Psoas muscle (tissue), 8 donors: ENCODE results near the gene TBPL2. TPM values are rescaled to one million over a fixed set of nuclear protein-coding genes. Genes with fewer than 3 reads are reported as not detected.
"Not testable (repeated sequence)": the region's sequence is repeated elsewhere in the genome, so short reads cannot be mapped to it uniquely, and the experiment has no call there.

ENCODE experiments used
- ATAC-seq, 4 donors: fragments of 200-7000 bp; cut with Tn5 transposase; one replicate each; pipeline ENCODE4 v1.9.1; 2020; ENCODE audit warnings: moderate library complexity in 3 of 4, mild to moderate bottlenecking in 2 of 4
- DNase-seq, 2 donors: peaks; one replicate each; pipeline ENCODE4 v3.0.0-alpha.2; 2020
- H3K27ac ChIP-seq: fragments of 200-600 bp; one replicate; pipeline ENCODE4 v1.8.0; 2022
- H3K27me3 ChIP-seq, 3 donors: fragments of 200-600 bp in 1 of 3; one replicate each; pipeline versions ENCODE4 v1.6.1 to v1.8.0; 2013 to 2022; ENCODE audit warnings: low read length in 2 of 3, mild to moderate bottlenecking in 2 of 3, moderate library complexity in 1 of 3; ENCODE audit not compliant: insufficient read depth in 3 of 3
- H3K36me3 ChIP-seq, 2 donors: fragments of 200-600 bp in 1 of 2; one replicate each; pipeline versions ENCODE4 v1.6.1 to v1.8.0; 2013 to 2022; ENCODE audit warnings: low read depth in 1 of 2, mild to moderate bottlenecking in 1 of 2, moderate library complexity in 1 of 2; ENCODE audit not compliant: insufficient read depth in 1 of 2
- H3K4me1 ChIP-seq: fragments of 200-600 bp; one replicate; pipeline ENCODE4 v1.8.0; 2022
- H3K4me3 ChIP-seq: fragments of 200-600 bp; one replicate; pipeline ENCODE4 v1.8.0; 2022; ENCODE audit warnings: mild to moderate bottlenecking
- H3K9me3 ChIP-seq: fragments of 200-600 bp; one replicate; pipeline ENCODE4 v1.8.0; 2022
- CTCF ChIP-seq: fragments of 200-600 bp; IDR thresholded peaks from one replicate; pipeline ENCODE4 v1.8.0; 2022; ENCODE audit warnings: antibody characterized with exemption
- WGBS, 3 donors: extraction: QIAGEN DNeasy Blood & Tissue Kit; methylation state at CpG; one replicate each; pipeline versions ENCODE4 v1.1.6 to v1.1.7; 2013; 5-methylcytosine and 5-hydroxymethylcytosine counted together
- intact Hi-C, 2 donors: fragments of 100-400 bp; cut with DNase I; formaldehyde crosslinking; loops; one replicate each; pipeline versions ENCODE4 v1.11.0 to v1.14.2; 2022
- polyA plus RNA-seq, 3 donors: library from polyadenylated mRNA; stranded (reverse); fragments of 200-250 nt; gene quantifications; one replicate each; pipeline ENCODE4 v1.2.3, GENCODE V29; 2013
- total RNA-seq, 4 donors: library from RNA; stranded (reverse); fragmentation: NEBNext Ultra II Directional in 2 of 4; extraction: Animal tissue kit (Norgen Biotek cat#: 25700) in 2 of 4; gene quantifications; one replicate each; pipeline versions ENCODE4 v1.2.1 to v1.2.4, GENCODE V29; 2021 to 2023
- donor health status: healthy with polysubstance abuse.
- donor health status: DM: no; HTN: no; CAD: no; lungs with moderate emphysema.
- donor health status: Bipolar disorder and iron deficiency.
- donor health status: healthy.
- donor health status: DM: yes; HTN: yes; CAD: no.
- donor health status: DM: no; HTN: no; CAD: no.
- donor health status: DM: no; HTN: no; CAD: no.
- donor health status: DM: yes; HTN: yes; CAD: no.

TBPL2 gene
- total and polyA plus RNA-seq, 7 donors = not detected

GRCh38 chr14:55386037-55386808 is 54.2 kb downstream of the TBPL2 start:
- DNase-seq (no peak), ATAC-seq (no peak)
- peaks cover 57% of the 10 kb centered on the region for H3K4me1 ChIP-seq
- peak overlapping the region; percentile 84 for H3K27ac ChIP-seq
- H3K9me3 ChIP-seq = no peaks in the 10 kb centered on the region
- H3K27me3 ChIP-seq = no peaks in the 10 kb centered on the region
- no peak overlapping the region for H3K4me3 ChIP-seq
- H3K36me3 ChIP-seq = peaks cover 2 to 58% of the 10 kb centered on the region in 2 donors
- WGBS, 3 donors = 76 to 87% (median 85%) methylated on average over 6 of the region's 6 CpGs
- TF ChIP-seq CTCF = no peak
- intact Hi-C loops = no loop called here

- Histone ChIP-seq H3K9me3 (no peaks in the 10 kb centered on the region), H3K27me3 (no peaks in the 10 kb centered on the region), H3K4me3 (no peak overlapping the region), H3K36me3 (peaks cover 2 to 62% of the 10 kb centered on the region in 2 donors), H3K27ac (peak overlapping the region; percentile 84), H3K4me1 (peaks cover 55% of the 10 kb centered on the region)
- ATAC-seq (peak in 1 of 4 donors; percentile 21), DNase-seq (no peak)
- TF ChIP-seq CTCF = no peak
- 21 to 38% (median 28%) methylated on average over 3 of the region's 3 CpGs for WGBS, 3 donors
- intact Hi-C loops = no loop called here
These were observed 55.9 kb downstream of the TBPL2 start for GRCh38 chr14:55384536-55384935.

- Histone ChIP-seq H3K9me3 (no peaks in the 10 kb centered on the region), H3K4me1 (peaks cover 46% of the 10 kb centered on the region), H3K27ac (peak overlapping the region; percentile 84), H3K27me3 (no peaks in the 10 kb centered on the region), H3K36me3 (peaks cover 2 to 64% of the 10 kb centered on the region in 2 donors), H3K4me3 (no peak overlapping the region)
- ATAC-seq = peak; percentile 45 to 61 (median 60)
- DNase-seq = no peak
- TF ChIP-seq CTCF = no peak
- intact Hi-C loops = no loop called here
- 31 to 45% (median 37%) methylated on average over 5 of the region's 5 CpGs for WGBS, 3 donors
These were observed 56.8 kb downstream of the TBPL2 start for GRCh38 chr14:55383541-55384140.

GRCh38 chr14:55383056-55383466 is 57.4 kb downstream of the TBPL2 start:
- H3K4me3 ChIP-seq = peak overlapping the region; percentile 35
- H3K27me3 ChIP-seq, DNase-seq, H3K9me3 ChIP-seq, intact Hi-C loops: not testable (repeated sequence)
- peaks cover 2 to 66% of the 10 kb centered on the region in 2 donors for H3K36me3 ChIP-seq
- H3K4me1 ChIP-seq = peaks cover 40% of the 10 kb centered on the region
- ATAC-seq = peak; percentile 45 to 80 (median 67)
- WGBS, 3 donors = 32 to 47% (median 35%) methylated on average over 10 of the region's 10 CpGs
- H3K27ac ChIP-seq = peak overlapping the region; percentile 84

- Histone ChIP-seq H3K27ac (peak overlapping the region; percentile 84), H3K4me1 (peaks cover 37% of the 10 kb centered on the region), H3K4me3 (no peak overlapping the region), H3K27me3 (no peaks in the 10 kb centered on the region), H3K9me3 (no peaks in the 10 kb centered on the region), H3K36me3 (peaks cover 2 to 67% of the 10 kb centered on the region in 2 donors)
- intact Hi-C loops = no loop called here
- 42 to 62% (median 43%) methylated on average over 4 of the region's 4 CpGs for WGBS, 3 donors
- TF ChIP-seq CTCF = no peak
- ATAC-seq (no peak), DNase-seq (no peak)
These were observed 57.9 kb downstream of the TBPL2 start for GRCh38 chr14:55382483-55382882.
